Superior temporal gyrus (tissue), 1 donor: ENCODE data around the gene CHST11.

ENCODE experiments used
- DNase-seq: peaks from one replicate; pipeline ENCODE4 v3.0.0-alpha.2; 2016; ENCODE audit errors: extremely low spot score

CHST11 gene

GRCh38 chr12:104628831-104629135 is 172.0 kb downstream of the CHST11 start:
- no peak for DNase-seq

GRCh38 chr12:104630230-104630670 is 173.5 kb downstream of the CHST11 start:
- no peak for DNase-seq

- no peak for DNase-seq
These were observed 175.1 kb downstream of the CHST11 start for GRCh38 chr12:104631867-104632266.

GRCh38 chr12:104632724-104633201 is 176.0 kb downstream of the CHST11 start:
- no peak for DNase-seq

DNA sequence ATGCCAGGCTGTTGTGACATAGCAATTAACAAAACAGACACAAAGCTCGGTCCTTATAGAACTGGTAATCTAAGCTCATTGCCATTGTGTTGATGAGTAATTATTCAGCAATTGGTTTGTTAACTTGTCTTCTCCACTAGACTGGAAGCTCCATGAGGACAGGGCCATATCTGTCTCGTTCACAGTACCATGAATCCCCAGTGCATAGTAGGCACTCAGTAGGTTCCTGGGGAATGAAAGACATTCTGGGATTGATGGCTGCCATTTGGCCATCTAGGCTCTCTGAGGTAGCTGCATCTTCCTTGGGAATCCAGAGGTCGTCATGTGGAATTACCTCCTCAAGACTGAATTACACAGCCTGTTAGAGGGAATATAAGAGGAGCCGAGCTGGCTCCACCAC is 177.3 kb downstream of the CHST11 start:
- DNase-seq, result no peak

DNA sequence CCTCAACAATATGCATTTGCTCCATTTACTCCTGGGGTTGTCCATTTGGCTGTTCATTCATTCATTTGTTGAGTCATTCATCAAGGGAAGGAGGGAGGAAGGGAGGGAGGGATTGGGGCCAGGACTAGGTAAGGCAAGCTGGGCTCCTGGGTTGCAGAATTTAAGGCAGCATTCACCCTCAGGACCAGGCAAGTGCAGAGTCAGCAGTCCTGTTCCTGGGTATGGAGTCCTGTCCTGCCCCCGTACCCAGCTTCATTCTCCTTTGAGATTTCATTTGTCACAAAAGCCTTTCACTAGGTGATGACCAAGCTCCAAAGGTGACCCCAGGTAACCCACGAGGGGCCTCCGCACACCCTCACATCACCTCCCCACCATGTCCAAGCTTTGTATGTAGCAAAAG is 178.1 kb downstream of the CHST11 start:
- no peak for DNase-seq

- no peak for DNase-seq
These were observed 179.0 kb downstream of the CHST11 start for GRCh38 chr12:104635607-104636343.

- DNase-seq, result no peak
These were observed 179.7 kb downstream of the CHST11 start for GRCh38 chr12:104636496-104636895.

DNA sequence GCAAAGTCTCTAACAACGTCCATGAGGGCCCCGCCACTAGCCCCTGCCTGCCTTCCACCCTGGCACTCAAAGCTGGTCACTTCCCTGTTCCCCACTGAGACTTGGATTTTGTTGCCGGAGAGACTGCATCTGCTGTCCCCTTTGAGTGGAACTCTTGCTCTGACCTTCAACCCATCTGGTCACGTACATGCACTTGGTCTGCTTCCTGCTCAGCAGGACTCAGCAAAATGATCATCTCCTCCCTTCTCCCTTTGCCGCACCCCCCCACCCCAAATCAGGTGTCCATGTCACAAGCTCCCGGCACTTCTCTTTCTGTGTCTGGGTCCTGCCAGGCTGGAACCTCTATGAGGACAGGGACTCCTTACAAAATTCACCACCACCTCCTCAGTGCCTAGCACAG is 180.9 kb downstream of the CHST11 start:
- DNase-seq, result no peak

DNA sequence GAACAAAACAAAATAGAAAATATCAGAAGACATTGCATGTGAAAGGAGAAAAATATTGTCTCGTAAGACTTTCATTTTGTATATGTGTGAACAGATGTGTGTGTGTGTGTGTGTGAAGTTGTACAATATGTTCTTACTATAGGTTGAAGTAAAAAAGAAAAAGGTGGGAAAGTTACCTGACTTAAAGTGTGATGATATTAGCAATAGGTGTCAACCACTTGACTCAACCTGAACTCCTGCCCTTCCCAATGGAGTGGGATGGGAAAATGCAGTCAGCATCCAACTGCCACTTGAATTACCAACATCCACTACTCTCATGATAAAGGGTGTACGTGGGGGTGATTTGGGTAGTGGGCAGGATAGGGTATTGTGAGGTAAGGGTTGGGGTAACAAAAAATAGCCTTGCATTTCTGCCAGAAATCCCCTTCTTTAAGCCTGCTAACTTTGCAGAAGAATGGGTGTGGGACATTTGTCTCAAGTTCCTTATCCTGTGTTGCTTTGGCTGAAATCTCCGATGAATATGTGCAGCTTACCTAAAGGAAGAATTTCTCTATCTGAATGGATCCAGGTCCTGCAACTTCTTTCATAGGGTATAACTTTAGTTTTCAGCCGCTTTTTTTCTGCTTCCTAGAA is 181.6 kb downstream of the CHST11 start:
- DNase-seq, result no peak

DNA sequence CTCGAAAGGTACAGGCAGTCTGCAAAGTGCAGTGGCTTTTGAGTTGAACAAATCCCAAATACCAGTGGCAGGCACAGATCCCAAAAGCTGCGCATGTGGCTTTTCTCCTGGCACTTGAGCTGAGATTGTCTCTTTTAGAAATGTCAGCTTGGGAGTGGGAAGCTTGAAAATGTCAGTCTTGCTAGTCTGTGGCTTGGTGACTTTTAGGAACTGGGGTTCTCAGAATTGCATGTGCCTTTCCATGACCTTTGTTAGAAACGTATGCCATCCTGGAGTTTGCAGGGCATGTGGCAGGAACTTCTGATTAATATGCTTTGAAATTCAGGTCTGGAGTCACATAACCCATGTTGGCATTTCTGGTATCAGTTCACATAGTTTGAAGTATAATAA is 182.1 kb downstream of the CHST11 start:
- no peak for DNase-seq

DNA sequence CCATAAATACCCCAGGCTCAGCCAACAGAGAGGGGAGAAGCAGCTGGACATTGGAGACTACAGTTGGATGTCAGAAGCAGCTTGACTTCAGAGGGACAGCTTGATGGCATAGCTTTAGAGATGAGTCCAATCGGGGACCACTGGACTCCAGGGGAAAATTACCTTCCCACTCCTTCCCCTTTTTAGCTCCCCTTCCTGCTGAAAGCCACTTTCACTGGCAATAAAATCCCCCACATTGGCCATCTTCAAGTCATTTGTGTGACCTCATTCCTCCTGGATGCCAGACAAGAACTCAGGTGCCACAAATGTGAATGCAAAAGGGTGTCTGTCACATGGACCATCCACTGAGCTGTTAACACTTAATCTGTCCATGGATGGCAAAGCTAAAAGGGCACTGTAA is 184.2 kb downstream of the CHST11 start:
- no peak for DNase-seq

GRCh38 chr12:104641862-104642261 is 185.1 kb downstream of the CHST11 start:
- DNase-seq, result no peak

DNA sequence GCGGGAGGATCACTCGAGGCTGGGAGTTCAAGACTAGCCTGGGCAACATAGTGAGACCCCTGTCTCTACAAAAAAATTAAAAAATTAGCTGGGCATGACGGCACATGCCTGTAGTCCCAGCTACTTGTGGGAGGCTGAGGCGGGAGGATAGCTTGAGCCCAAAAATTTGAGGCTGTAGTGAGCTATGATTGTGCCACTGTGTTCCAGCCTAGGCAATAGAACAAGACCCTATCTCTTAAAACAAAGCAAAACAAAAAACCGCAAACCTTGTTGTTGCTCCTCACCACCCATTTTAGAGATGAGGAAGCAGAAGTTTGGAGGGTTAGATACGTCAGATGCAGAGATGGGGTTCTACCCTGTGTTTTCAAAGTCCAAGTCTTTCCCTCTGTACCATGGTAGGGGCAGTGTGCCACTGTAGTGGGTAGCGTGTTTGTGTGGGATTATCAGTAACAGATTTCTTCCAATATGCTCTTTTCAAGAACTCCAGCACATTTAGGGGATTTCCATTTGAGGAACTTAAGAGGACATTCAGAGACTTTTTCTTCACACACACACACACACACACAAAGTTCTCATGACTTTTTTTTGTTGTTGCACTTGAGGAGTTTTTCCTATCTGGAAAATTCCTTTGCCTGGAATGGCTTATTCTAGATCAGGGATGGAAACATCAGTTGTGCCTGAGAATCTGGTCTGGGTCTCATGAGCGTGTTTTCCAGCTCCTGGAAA is 186.5 kb downstream of the CHST11 start:
- no peak for DNase-seq

- no peak for DNase-seq
These were observed 187.3 kb downstream of the CHST11 start for GRCh38 chr12:104643819-104644669.

DNA sequence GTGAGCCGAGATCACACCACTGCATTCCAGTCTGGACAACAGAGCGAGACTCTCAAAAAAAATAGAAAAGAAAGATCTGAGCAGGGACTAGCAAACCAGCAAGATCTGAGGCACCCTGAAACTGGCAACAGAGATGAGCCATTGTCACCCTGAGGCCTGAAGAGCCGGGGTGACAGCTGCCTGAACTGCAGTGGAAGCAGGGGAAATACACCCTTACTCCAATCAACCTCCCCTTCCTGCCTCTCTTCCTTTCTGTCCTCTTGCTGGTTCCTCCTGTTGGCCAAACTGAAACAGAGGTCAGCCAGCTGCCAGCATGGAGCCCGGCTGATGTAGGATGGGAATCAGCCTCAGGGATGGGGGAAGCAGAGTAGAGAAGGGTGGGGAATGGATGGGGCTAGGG is 192.0 kb downstream of the CHST11 start:
- DNase-seq, result no peak

- DNase-seq, result no peak
These were observed 192.6 kb downstream of the CHST11 start for GRCh38 chr12:104649217-104649824.

DNA sequence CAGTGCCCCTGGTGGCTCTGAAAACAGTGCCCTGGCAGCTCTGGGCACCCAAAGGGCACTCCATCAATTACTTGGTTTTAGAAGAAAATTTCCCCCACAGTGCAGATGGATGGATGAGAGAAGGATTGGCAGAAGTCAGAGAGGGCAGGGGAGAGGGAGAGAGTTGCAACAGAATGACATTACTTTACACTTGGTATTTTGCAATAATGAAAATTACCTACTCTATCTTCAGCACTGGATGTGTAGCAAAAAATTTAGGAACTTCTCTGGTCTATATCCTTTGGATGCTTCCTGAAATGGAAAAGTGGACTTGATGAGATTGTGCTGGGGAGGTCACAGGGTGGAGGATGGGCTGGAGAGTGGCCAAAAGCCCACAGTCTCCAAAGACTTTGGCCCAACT is 193.2 kb downstream of the CHST11 start:
- DNase-seq, result no peak

DNA sequence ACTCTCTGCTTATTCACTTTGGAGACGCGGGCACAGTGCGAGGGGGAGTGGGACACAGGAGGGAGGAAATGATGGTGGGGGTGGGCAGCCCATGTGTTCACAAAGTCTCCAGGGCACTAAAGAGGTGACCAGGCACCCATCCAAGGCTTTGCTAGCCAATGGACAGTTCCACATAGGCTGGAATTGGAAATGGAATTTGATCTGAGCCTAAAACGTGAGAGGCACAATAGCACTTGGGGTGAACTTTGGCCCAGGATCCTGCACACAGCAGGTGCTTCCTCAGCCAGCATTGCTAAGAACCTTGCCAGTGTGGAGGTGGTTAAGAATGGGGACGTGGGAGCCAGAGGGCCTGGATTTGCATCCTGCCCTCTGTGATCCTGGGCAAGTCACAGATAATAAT is 193.8 kb downstream of the CHST11 start:
- no peak for DNase-seq

GRCh38 chr12:104651811-104652210 is 195.1 kb downstream of the CHST11 start:
- DNase-seq, result no peak

- no peak for DNase-seq
These were observed 195.6 kb downstream of the CHST11 start for GRCh38 chr12:104652358-104652757.

DNA sequence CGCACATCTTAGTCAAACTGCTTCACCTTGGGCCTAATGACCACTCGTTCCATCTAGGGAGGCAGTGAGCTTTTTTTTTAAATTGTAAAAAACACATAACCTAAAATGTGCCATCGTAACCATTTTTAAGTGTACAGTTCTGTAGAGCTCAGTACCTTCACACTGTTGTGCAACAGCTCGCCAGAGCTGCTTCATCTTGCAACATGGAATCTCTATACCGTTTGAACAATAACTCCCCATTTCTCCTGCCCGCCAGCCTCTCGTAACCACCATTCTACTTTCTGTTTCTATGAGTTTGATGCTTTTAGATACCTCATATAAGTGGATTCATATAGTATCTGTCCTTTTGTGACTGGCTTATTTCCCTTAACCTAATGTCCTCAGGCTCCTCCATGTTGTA is 196.2 kb downstream of the CHST11 start:
- DNase-seq, result no peak
